ENCODE data around the gene FPGT.

GRCh38 chr1:74199504-74199903 lies 1.5 kb downstream of the FPGT start:
- TF ChIP-seq CTCF (IDR thresholded peaks at IDR 0.05): no peak
- no peak for TF ChIP-seq POLR2A (IDR thresholded peaks at IDR 0.05)
